ENCODE measurements around the gene KCNQ4. TPM values are rescaled to one million over a fixed set of nuclear protein-coding genes. Genes with fewer than 3 reads are reported as not detected.

Gene KCNQ4
- total RNA-seq, 1 experiment from 2014 or later: not detected

GRCh38 chr1:40886318-40887011, 102.9 kb downstream of the KCNQ4 start:
- TF ChIP-seq CTCF (IDR thresholded peaks at IDR 0.05; ENCODE audit: unreplicated experiment): no peak
- CTCF ChIA-PET: interaction anchor here (1.0 to 1.2 kb wide), 3 partner anchors 11 to 119 kb away, joined by 3 to 5 read pairs (median 3); no protein-coding TSS in a partner anchor
- H3K27ac Mint-ChIP-seq (ENCODE audit: low read depth, unreplicated experiment): peak overlapping the region; percentile 84
- peaks cover 21% of the 10 kb centered on the region for H3K4me1 Mint-ChIP-seq (ENCODE audit: insufficient read depth, unreplicated experiment)
- no peaks in the 10 kb centered on the region for H3K36me3 Mint-ChIP-seq (ENCODE audit: insufficient read depth, unreplicated experiment)
- peak; percentile 80 for DNase-seq (ENCODE audit: unreplicated experiment)
- no peaks in the 10 kb centered on the region for H3K9me3 Mint-ChIP-seq (ENCODE audit: unreplicated experiment)
- no peaks in the 10 kb centered on the region for H3K27me3 Mint-ChIP-seq (ENCODE audit: insufficient read depth, unreplicated experiment)
- POLR2A ChIA-PET: interaction anchor here (0.5 to 1.7 kb wide), 11 partner anchors 9 to 1710 kb away, joined by 3 to 5 read pairs (median 3); partner anchors contain the start of gene CITED4
- BruUV-seq (replicated peaks): no TSS peak
- no peak overlapping the region for H3K4me3 Mint-ChIP-seq (ENCODE audit: unreplicated experiment)
- intact Hi-C loops (cut with micrococcal nuclease): no loop called here

GRCh38 chr1:40887012-40887378, 103.4 kb downstream of the KCNQ4 start:
- Mint-ChIP-seq H3K36me3 (ENCODE audit: insufficient read depth, unreplicated experiment) (no peaks in the 10 kb centered on the region), H3K27me3 (ENCODE audit: insufficient read depth, unreplicated experiment) (no peaks in the 10 kb centered on the region), H3K4me3 (ENCODE audit: unreplicated experiment) (no peak overlapping the region), H3K4me1 (ENCODE audit: insufficient read depth, unreplicated experiment) (peaks cover 20% of the 10 kb centered on the region), H3K27ac (ENCODE audit: low read depth, unreplicated experiment) (peak overlapping the region; percentile 84), H3K9me3 (ENCODE audit: unreplicated experiment) (no peaks in the 10 kb centered on the region)
- CTCF ChIA-PET: interaction anchor here (1.0 to 1.2 kb wide), 3 partner anchors 58 to 118 kb away, joined by 3 to 5 read pairs (median 3); no protein-coding TSS in a partner anchor
- BruUV-seq (replicated peaks): no TSS peak
- intact Hi-C loops (cut with micrococcal nuclease): no loop called here
- no peak for TF ChIP-seq CTCF (IDR thresholded peaks at IDR 0.05; ENCODE audit: unreplicated experiment)
- POLR2A ChIA-PET: interaction anchor here (0.6 to 1.7 kb wide), 10 partner anchors 9 to 179 kb away, joined by 3 to 5 read pairs (median 3); partner anchors contain the start of gene CITED4
- no peak for DNase-seq (ENCODE audit: unreplicated experiment)

- Mint-ChIP-seq H3K4me3 (ENCODE audit: unreplicated experiment) (no peak overlapping the region), H3K27ac (ENCODE audit: low read depth, unreplicated experiment) (peak overlapping the region; percentile 84), H3K36me3 (ENCODE audit: insufficient read depth, unreplicated experiment) (no peaks in the 10 kb centered on the region), H3K4me1 (ENCODE audit: insufficient read depth, unreplicated experiment) (peaks cover 20% of the 10 kb centered on the region), H3K27me3 (ENCODE audit: insufficient read depth, unreplicated experiment) (no peaks in the 10 kb centered on the region), H3K9me3 (ENCODE audit: unreplicated experiment) (peaks cover 1% of the 10 kb centered on the region)
- ChIA-PET POLR2A (interaction anchor here (0.8 to 2.7 kb wide), 8 partner anchors 10 to 56 kb away, joined by 3 to 11 read pairs (median 4); partner anchors contain the start of gene CITED4), CTCF (interaction anchor here (1.0 to 1.2 kb wide), 3 partner anchors 57 to 117 kb away, joined by 3 to 5 read pairs (median 3); no protein-coding TSS in a partner anchor)
- no peak for DNase-seq (ENCODE audit: unreplicated experiment)
- no peak for TF ChIP-seq CTCF (IDR thresholded peaks at IDR 0.05; ENCODE audit: unreplicated experiment)
- intact Hi-C loops (cut with micrococcal nuclease): no loop called here
- BruUV-seq (replicated peaks): no TSS peak
These were observed 104.1 kb downstream of the KCNQ4 start for GRCh38 chr1:40887652-40888051.

Small RNAs within 50 kb of the gene (microRNA-seq; reads per million reads assigned to microRNA genes)
- gene MIR30C1: 117 reads per million, percentile 73 among the genes with 10 or more reads in this experiment
- 8,252 reads per million, percentile 96 among the genes with 10 or more reads in this experiment for gene MIR30E

Other genes starting within 250 kb of the KCNQ4 start
- 0.29 and 0.58 TPM in 2 replicates for gene RIMS3, start 118.1 kb upstream of the KCNQ4 start, total RNA-seq (2022)
- gene NFYC, start 92.1 kb upstream of the KCNQ4 start, total RNA-seq (2022): 66.4 and 69.6 TPM in 2 replicates
- gene CITED4, start 78.6 kb downstream of the KCNQ4 start, total RNA-seq (2022): 22.5 and 43.5 TPM in 2 replicates
- 54.1 and 69.9 TPM in 2 replicates for gene CTPS1, start 195.9 kb downstream of the KCNQ4 start, total RNA-seq (2022)
- gene SLFNL1, start 237.9 kb downstream of the KCNQ4 start, total RNA-seq (2022): 0.28 and 0.29 TPM in 2 replicates

Data from MCF 10A (cell line).